Smooth muscle cell (in vitro differentiated cells): Measurements from ENCODE around the gene OPCML. TPM values are rescaled to one million over a fixed set of nuclear protein-coding genes. Genes with fewer than 3 reads are reported as not detected.

Source experiments
- DNase-seq: peaks from one replicate; lab custom pipeline; 2025; ENCODE audit not compliant: unreplicated experiment; lab: John Stamatoyannopoulos, UW
- H2AFZ ChIP-seq: fragments of 200-600 bp; sonication (generic); 2 replicates; pipeline ENCODE4 v1.6.0; 2016; ENCODE audit warnings: antibody characterized with exemption, low read depth, mild to moderate bottlenecking
- H3F3A ChIP-seq: fragments of 200-600 bp; sonication (generic); 2 replicates; pipeline ENCODE4 v1.6.0; 2017; ENCODE audit warnings: antibody characterized with exemption, low read depth
- H3K27ac ChIP-seq: fragments of 200-600 bp; sonication (generic); 2 replicates; pipeline ENCODE4 v1.5.1; 2016; ENCODE audit warnings: low read depth, mild to moderate bottlenecking
- H3K27me3 ChIP-seq: fragments of 200-600 bp; sonication (generic); 2 replicates; pipeline ENCODE4 v1.6.1; 2016; ENCODE audit warnings: low read depth, mild to moderate bottlenecking
- H3K36me3 ChIP-seq: fragments of 200-600 bp; sonication (generic); 2 replicates; pipeline ENCODE4 v1.5.1; 2016; ENCODE audit warnings: low read depth
- H3K4me1 ChIP-seq: fragments of 200-600 bp; sonication (generic); 2 replicates; pipeline ENCODE4 v1.5.1; 2016; ENCODE audit warnings: low read depth
- H3K4me2 ChIP-seq: fragments of 200-600 bp; sonication (generic); 2 replicates; pipeline ENCODE4 v1.6.0; 2016; ENCODE audit warnings: mild to moderate bottlenecking
- H3K4me3 ChIP-seq: fragments of 200-600 bp; sonication (generic); 2 replicates; pipeline ENCODE4 v1.5.1; 2016; ENCODE audit warnings: mild to moderate bottlenecking
- H3K79me2 ChIP-seq: fragments of 200-600 bp; sonication (generic); 2 replicates; pipeline ENCODE4 v1.6.0; 2016; ENCODE audit warnings: low read depth, mild to moderate bottlenecking
- H3K9ac ChIP-seq: fragments of 200-600 bp; sonication (generic); 2 replicates; pipeline ENCODE4 v1.6.0; 2016; ENCODE audit warnings: low read depth
- H3K9me3 ChIP-seq: fragments of 200-600 bp; sonication (generic); replicated peaks from 2 replicates; pipeline ENCODE4 v1.5.1; 2016; ENCODE audit warnings: low read depth
- H4K20me1 ChIP-seq: fragments of 200-600 bp; sonication (generic); 2 replicates; pipeline ENCODE4 v1.6.0; 2016; ENCODE audit warnings: low read depth
- WGBS: methylation state at CpG from one replicate; pipeline ENCODE4 v1.1.7; 2016; ENCODE audit warnings: low lambda C conversion rate; 5-methylcytosine and 5-hydroxymethylcytosine counted together
- polyA plus RNA-seq: library from polyadenylated mRNA; unstranded; fragments of >200 nt; fragmentation: Nextera tagmentation; extraction: Ambion mirVana; gene quantifications from 2 replicates; pipeline ENCODE4 v1.2.1, GENCODE V29; 2016
- total RNA-seq: library from RNA; depleted of rRNA; stranded (reverse); fragments of >200 nt; gene quantifications from 2 replicates; pipeline ENCODE4 v1.2.3, GENCODE V29; 2014
- TF ChIP-seq, protein P1 (sequence below): fragments of 200-600 bp; sonication (generic); IDR thresholded peaks from 2 replicates; pipeline ENCODE4 v1.5.1; 2017; ENCODE audit warnings: borderline replicate concordance, mild to moderate bottlenecking, antibody characterized with exemption; ENCODE audit not compliant: insufficient read depth, poor library complexity, severe bottlenecking

OPCML gene
- total and polyA plus RNA-seq, 2 experiments from 2014 or later, result 0.42 to 0.58 TPM

DNA sequence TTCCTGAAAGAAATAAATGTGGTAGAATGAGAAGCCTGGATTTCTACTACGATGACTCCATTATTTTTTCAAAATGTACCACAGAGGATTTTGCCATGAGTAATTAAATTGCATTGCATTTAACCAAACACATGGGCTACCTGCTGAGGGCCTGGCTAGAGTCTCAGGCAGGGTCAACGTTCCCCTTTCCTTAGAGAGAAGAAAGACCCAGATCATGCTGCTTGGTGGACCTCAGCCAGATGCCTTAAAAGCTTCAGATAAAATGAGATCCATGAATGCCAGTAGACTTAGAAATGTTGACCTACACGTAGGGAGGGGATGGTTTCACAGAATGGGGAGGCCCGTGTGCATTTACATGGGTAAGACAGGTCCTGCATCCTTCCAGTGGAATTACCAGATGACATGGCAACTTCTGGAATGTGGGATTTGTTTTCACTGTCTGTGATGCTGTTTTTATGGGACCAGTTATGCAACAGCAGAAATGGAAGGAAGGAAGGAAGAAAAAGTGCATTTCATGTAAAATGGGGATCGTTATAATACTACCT lies 1092.5 kb downstream of the OPCML start:
- DNase-seq, result no peak
- Histone ChIP-seq H3K36me3 (no peaks in the 10 kb centered on the region), H3K27me3 (peaks cover 7% of the 10 kb centered on the region), H2AFZ (no peak overlapping the region), H3K79me2 (no peaks in the 10 kb centered on the region), H3K9ac (no peak overlapping the region), H4K20me1 (no peaks in the 10 kb centered on the region), H3K4me3 (no peak overlapping the region), H3F3A (no peaks in the 10 kb centered on the region), H3K4me2 (no peak overlapping the region), H3K27ac (no peak overlapping the region), H3K9me3 (no peaks in the 10 kb centered on the region), H3K4me1 (no peaks in the 10 kb centered on the region)
- TF ChIP-seq, protein P1, sequence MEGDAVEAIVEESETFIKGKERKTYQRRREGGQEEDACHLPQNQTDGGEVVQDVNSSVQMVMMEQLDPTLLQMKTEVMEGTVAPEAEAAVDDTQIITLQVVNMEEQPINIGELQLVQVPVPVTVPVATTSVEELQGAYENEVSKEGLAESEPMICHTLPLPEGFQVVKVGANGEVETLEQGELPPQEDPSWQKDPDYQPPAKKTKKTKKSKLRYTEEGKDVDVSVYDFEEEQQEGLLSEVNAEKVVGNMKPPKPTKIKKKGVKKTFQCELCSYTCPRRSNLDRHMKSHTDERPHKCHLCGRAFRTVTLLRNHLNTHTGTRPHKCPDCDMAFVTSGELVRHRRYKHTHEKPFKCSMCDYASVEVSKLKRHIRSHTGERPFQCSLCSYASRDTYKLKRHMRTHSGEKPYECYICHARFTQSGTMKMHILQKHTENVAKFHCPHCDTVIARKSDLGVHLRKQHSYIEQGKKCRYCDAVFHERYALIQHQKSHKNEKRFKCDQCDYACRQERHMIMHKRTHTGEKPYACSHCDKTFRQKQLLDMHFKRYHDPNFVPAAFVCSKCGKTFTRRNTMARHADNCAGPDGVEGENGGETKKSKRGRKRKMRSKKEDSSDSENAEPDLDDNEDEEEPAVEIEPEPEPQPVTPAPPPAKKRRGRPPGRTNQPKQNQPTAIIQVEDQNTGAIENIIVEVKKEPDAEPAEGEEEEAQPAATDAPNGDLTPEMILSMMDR, result no peak
- 65% methylated on average over 5 of the region's 5 CpGs for WGBS

DNA sequence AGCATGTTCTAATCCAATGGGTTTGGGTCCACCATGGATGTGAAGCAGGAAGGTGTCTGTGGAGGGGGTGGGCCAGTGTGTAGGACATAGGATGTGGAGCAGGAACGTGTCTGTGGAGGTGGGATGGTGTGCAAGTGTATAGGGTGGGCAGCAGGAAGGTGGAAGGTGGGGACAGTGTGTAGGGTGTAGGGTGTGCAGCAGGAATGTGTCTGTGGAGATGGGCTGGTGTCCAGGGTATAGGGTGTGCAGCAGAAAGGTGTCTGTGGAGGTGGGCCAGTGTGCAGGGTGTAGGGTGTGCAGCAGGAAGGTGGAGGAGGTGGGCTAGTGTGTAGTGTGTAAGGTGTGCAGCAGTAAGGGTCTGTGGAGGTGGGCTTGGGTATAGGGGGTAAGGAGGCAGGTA lies 1093.9 kb downstream of the OPCML start:
- Histone ChIP-seq H2AFZ (no peak overlapping the region), H3K4me2 (no peak overlapping the region), H3K4me3 (no peak overlapping the region), H3K9ac (no peak overlapping the region), H3K79me2 (no peaks in the 10 kb centered on the region), H3K4me1 (no peaks in the 10 kb centered on the region), H3K27ac (no peak overlapping the region), H3K36me3 (no peaks in the 10 kb centered on the region), H3K27me3 (peaks cover 7% of the 10 kb centered on the region), H3F3A (no peaks in the 10 kb centered on the region), H4K20me1 (no peaks in the 10 kb centered on the region), H3K9me3 (no peaks in the 10 kb centered on the region)
- 93% methylated on average over 1 of the region's 1 CpG for WGBS
- DNase-seq, result no peak
- TF ChIP-seq, protein P1, result no peak

DNA sequence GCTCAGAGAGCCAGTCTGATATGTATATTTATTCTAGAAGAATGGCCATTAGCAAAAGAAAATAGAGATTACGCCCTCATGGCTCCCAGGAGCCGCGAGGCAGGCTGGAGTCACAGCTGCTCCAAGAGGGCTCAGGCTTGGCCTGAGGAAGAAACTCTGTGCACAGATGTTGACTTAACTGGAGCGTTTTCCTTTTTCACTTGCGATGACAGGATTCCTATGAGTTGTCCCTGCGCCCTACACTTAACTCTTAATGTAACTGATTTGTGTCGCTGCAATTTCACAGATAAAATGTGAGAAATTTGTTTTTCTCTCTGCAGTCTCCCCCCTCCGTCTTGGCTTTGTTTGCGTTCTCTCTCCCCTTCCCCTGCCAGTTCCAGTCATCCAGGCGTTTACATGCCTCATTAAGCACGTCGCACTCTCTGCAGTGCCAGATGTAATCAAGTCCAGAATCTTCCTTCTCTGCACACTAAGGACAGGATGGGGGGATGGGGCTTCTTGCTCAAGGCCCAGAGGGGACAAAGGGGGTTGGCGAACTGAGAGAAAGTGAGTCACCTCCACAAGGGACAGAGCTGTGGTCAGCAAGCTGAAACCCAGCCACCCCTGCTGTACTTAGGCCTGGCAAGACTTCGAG lies 1101.8 kb downstream of the OPCML start:
- Histone ChIP-seq H3K27me3 (no peaks in the 10 kb centered on the region), H3K9me3 (no peaks in the 10 kb centered on the region), H3K9ac (no peak overlapping the region), H3K4me2 (peak overlapping the region; percentile 12), H4K20me1 (no peaks in the 10 kb centered on the region), H3K27ac (no peak overlapping the region), H3K79me2 (no peaks in the 10 kb centered on the region), H2AFZ (no peak overlapping the region), H3K4me3 (no peak overlapping the region), H3F3A (no peaks in the 10 kb centered on the region), H3K4me1 (peaks cover 8% of the 10 kb centered on the region), H3K36me3 (no peaks in the 10 kb centered on the region)
- TF ChIP-seq, protein P1, result no peak
- DNase-seq, result no peak
- WGBS, result 62% methylated on average over 14 of the region's 14 CpGs

DNA sequence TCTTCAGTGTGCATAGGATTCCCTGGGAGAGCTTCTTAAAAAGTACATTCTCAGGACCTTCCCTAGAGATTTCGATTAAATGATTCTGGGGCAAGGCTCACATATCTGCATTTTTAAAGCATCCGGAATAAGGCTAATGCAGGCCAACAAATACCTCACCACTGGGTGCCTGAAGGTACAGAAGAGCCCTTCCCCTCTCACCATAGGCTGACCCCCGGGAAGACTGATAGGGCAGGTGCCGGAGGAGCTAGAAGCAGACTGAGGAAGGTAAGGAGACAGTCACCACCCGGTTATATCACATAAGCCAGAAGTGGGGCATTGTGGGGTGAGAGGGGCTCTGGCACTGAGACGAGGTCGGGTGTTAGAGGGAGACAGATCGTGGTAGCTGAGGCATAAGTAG lies 1102.6 kb downstream of the OPCML start:
- H3K4me1 ChIP-seq, result peaks cover 8% of the 10 kb centered on the region

More for the DNA sequence above, 1102.6 kb downstream of the OPCML start:
- Histone ChIP-seq H3K4me3 (no peak overlapping the region), H3K79me2 (no peaks in the 10 kb centered on the region), H3K27me3 (peaks cover 8% of the 10 kb centered on the region), H3F3A (no peaks in the 10 kb centered on the region), H4K20me1 (no peaks in the 10 kb centered on the region), H3K36me3 (no peaks in the 10 kb centered on the region), H3K9ac (no peak overlapping the region), H3K4me2 (no peak overlapping the region), H2AFZ (no peak overlapping the region), H3K9me3 (no peaks in the 10 kb centered on the region), H3K27ac (no peak overlapping the region)
- 89% methylated on average over 8 of the region's 8 CpGs for WGBS
- TF ChIP-seq, protein P1, result no peak
- no peak for DNase-seq
